HG03342 (cell line): ENCODE results near the gene NCR1.
"Not testable (repeated sequence)": the region's sequence is repeated elsewhere in the genome, so short reads cannot be mapped to it uniquely, and the experiment has no call there.

Experiments
- ATAC-seq: cut with Tn5 transposase; IDR thresholded peaks from one replicate; pipeline ENCODE4 v1.9.1; 2021; ENCODE audit warnings: mild to moderate bottlenecking, moderate library complexity; ENCODE audit not compliant: unreplicated experiment

The NCR1 gene

GRCh38 chr19:54906819-54907218 lies 871 bp downstream of the NCR1 start:
- ATAC-seq: no peak

DNA sequence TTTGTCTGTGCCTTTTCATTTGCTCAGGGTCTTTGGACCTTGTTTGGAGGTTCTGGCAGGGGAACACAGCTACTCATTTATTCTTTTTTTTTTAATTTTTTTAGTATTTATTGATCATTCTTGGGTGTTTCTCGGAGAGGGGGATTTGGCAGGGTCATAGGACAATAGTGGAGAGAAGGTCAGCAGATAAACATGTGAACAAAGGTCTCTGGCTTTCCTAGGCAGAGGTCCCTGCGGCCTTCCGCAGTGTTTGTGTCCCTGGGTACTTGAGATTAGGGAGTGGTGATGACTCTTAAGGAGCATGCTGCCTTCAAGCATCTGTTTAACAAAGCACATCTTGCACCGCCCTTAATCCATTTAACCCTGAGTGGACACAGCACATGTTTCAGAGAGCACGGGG lies 2.0 kb downstream of the NCR1 start:
- not testable (repeated sequence) for ATAC-seq

DNA sequence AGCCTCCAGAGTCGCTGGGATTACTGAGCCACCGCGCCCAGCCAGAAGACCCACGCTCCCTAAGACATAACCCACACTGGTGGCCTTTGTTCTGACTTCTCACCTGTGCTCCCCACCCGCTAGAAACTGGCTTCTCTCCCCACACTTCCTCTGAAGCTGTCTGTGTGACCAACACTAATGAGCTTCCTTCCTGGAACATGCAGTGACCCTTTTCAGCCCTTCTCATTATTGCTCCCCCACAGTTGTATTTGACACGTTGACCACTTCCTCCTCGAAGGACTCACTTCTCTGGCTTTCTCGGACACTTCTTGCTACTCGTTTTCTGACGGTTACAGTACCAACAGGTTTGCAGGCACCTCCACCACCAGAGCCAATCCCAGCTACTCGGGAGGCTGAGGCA lies 10.9 kb downstream of the NCR1 start:
- no peak for ATAC-seq

DNA sequence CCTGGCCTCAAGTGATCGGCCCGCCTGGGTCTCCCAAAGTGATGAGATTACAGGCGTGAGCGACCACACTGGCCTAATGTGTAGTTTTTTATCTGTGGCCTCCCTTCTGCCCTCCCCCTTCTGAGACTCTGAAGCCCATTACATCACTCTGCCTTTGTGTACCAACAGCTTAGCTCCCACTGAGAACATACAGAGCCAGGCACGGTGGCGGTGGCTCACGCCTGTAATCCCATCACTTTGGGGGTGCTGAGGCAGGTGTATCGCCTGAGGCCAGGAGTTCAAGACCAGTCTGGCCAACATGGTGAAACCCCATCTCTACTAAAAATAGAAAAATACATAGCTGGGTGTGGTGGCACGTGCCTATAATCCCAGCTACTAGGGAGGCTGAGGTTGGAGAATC lies 12.6 kb downstream of the NCR1 start:
- ATAC-seq: no peak

- not testable (repeated sequence) for ATAC-seq
Observed at GRCh38 chr19:54919646-54920563, 14.0 kb downstream of the NCR1 start.

DNA sequence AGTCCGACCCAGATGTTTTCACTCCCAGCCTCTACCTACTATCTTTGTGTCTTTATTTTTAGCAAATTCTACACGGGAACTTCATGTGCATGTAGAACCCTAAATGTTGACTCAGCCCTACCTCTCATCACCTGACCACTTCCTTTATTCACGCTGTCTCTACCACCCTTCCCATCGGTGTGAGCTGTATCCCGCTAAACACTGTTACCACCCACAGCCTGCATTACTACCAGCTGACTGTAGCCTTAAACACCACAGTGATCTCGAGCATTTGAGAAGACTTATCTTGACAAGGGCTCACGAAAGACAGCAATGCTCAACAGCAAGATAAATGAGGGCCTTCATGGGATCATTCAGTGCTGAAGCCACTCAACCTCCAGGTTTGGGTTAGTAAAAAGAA lies 15.1 kb downstream of the NCR1 start:
- no peak for ATAC-seq

GRCh38 chr19:54923276-54923675 lies 17.3 kb downstream of the NCR1 start:
- ATAC-seq: no peak

- no peak for ATAC-seq
Observed at GRCh38 chr19:54928299-54928698, 22.4 kb downstream of the NCR1 start.

DNA sequence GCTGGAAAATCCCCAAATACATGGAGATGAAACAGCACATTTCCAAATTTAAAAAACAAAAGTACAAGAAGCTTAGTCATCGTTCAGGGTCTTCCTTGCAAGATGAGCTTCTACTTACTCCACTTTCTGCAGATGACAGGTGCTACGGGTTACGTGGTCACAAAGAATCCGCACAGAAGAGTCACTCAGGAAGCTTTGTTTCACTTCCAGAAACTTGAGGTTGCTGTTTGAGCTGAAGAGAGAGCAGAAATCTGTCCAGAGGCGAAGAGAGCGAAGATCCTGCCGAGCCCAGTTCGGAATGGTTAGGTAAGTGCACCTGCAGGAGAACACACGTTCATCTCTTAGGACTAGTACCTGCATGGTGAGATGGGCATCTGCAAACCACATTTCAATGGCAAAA lies 32.0 kb downstream of the NCR1 start:
- ATAC-seq: no peak

DNA sequence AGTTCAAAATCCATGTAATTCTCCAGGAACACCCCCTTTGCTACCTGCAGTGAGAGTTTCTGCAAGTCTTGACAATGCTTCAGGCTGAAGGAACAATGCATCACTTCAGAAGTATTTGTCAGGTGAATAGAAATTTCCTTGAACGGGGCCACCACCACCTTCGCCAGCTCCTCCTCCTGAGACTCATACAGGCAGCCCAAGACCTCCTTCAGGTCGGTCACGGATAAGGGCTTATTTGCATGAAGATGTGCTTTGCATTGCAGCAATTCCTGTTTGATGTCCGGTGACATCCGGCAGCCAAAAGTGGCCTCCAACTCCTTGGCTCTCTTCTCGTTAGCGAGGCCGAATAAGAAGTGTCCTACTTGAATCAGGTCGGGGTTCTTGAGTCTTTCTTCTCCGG lies 33.0 kb downstream of the NCR1 start:
- no peak for ATAC-seq

- not testable (repeated sequence) for ATAC-seq
Observed at GRCh38 chr19:54939538-54939937, 33.6 kb downstream of the NCR1 start.

DNA sequence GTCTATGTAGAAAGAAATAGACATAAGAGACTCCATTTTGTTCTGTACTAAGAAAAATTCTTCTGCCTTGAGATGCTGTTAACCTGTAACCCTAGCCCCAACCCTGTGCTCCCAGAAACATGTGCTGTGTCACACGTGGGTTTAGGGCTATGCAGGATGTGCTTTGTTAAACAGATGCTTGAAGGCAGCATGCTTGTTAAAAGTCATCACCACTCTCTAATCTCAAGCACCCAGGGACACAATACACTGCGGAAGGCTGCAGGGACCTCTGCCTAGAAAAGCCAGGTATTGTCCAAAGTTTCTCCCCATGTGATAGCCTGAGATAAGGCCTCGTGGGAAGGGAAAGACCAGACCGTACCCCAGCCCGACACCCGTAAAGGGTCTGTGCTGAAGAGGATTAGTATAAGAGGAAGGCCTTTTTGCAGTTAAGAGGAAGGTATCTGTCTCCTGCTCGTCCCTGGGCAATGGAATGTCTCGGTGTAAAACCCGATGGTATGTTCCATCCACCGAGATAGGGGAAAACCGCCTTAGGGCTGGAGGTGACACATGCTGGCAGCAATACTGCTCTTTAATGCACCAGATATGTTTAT lies 37.9 kb downstream of the NCR1 start:
- not testable (repeated sequence) for ATAC-seq

DNA sequence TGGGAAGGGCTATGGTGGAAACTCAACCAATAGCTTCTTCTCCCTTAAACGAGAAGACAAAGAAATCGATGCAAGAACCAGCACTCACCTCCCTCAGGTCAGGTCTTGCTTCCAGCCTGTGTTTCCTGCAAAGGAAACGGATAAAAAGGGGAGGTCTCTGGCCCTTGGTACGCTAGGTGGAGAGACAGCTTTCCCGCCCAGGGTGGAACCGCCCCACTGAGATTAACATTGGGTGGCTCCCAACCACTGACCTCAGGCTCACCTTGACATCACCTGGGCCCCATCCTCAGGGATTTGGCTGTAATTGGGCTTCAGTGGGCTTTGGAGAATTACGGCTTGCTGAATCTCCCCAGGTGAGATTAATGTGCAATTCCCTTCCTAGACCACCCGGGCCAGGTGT lies 41.4 kb downstream of the NCR1 start, which contains the start of gene NLRP7:
TSS of gene NLRP7 (minus strand) at position 150 of the 400 bp plus-strand sequence.
- ATAC-seq: no peak

DNA sequence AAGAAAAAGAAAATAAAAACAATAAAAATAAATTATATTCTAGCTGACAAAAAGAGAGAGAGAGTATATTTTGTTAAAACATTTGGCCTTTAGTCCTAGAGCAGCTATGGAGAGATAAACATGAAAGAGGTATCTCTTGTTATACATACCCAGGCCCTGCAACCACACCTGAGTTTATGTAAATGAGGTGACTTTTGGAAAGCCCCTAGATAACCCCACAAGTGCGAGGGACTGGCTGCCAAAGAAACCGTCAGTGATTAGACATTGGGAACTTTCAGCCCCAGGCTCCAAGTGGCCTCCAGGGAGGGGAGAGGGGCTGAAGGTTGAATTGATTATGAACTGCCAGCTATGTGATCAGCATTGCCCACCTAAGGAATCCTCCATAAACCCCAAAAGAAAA lies 43.5 kb downstream of the NCR1 start:
- no peak for ATAC-seq

DNA sequence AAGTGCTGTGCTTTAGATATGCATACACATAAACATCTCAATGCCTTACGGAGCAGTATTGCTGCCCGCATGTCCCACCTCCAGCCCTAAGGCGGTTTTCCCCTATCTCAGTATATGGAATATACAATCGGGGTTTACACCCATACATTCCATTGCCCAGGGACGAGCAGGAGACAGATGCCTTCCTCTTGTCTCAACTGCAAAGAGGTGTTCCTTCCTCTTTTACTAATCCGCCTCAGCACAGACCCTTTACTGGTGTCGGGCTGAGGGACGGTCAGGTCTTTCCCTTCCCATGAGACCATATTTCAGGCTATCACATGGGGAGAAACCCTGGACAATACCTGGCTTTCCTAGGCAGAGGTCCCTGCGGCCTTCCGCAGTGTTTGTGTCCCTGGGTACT lies 44.6 kb downstream of the NCR1 start:
- not testable (repeated sequence) for ATAC-seq

DNA sequence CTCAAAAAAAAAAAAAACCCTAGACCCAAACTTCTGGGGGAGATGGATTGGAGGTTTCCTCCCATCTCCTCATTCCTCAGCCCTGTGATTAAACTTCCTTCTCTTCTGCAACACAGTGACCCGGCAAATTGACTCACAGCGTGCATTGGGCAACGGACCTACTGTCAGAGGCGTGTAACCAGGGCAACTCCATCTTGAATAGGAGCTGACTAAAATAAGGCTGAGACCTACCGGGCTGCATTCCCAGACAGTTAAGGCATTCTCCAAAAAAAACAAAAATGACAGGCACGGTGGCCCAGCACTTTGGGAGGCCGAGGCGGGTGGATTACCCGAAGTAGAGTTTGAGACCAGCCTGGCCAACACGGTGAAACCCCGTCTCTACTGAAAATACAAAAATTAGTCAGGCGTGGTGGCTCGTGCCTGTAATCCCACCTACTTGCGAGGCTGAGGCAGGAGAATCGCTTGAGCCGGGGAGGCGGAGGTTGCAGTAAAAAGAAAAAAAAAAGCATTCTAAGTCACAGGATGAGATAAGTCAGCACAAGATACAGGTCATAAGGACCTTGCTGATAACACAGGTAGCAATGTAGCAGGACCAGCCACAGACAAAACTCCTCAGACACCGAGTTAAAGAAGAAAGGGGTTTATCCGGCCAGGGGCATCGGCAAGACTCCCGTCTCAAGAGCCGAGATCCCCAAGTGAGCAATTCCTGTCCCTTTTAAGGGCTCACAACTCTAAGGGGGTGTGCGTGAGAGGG lies 46.8 kb downstream of the NCR1 start:
- no peak for ATAC-seq

DNA sequence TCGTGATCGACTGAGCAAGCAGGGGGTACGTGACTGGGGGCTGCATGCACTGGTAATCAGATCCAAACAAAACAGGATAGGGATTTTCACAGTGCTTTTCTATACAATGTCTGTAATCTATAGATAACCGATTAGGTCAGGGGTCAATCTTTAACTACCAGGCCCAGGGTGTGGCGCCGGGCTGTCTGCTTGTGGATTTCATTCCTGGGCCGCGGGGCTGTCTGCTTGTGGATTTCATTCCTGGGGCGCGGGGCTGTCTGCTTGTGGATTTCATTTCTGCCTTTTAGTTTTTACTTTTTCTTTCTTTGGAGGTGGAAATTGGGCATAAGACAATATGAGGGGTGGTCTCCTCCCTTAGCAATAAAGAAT lies 47.4 kb downstream of the NCR1 start:
- not testable (repeated sequence) for ATAC-seq

DNA sequence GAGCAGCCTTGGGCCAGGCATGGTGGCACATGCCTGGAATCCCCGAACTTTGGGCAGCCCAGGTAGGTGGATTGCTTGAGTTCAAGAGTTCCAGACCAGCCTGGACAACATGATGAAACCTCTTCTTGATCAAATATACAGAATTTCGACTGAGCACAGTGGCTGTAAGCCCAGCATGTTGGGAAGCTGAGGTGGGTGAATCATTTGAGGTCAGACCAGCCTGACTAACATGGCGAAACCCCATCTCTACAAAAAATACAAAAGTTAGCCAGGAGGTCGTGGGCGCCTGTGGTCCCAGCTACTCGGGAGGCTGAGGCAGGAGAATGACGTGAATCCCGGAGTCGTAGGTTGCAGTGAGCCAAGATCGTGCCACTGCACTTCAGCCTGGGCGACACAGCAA lies 49.4 kb downstream of the NCR1 start:
- ATAC-seq: no peak

GRCh38 chr19:54959840-54960239 lies 53.9 kb downstream of the NCR1 start:
- ATAC-seq: no peak
